Stomach (tissue), 4 donors: ENCODE data around the gene NRXN2.

ENCODE experiments used
- EP300 ChIP-seq: sonication (generic); formaldehyde crosslinking; IDR thresholded peaks from one replicate; pipeline ENCODE4 v1.6.1; 2017; ENCODE audit warnings: antibody characterized with exemption
- POLR2A ChIP-seq, 4 donors: fragments of 450-650 bp; IDR thresholded peaks; one replicate each; pipeline ENCODE4 v1.6.1; 2016; ENCODE audit warnings: antibody characterized with exemption in 4 of 4, control low read depth in 2 of 4, mild to moderate bottlenecking in 1 of 4, moderate library complexity in 1 of 4
- POLR2AphosphoS5 ChIP-seq, 3 donors: sonication (generic); formaldehyde crosslinking; IDR thresholded peaks; one replicate each; pipeline ENCODE4 v1.6.1; 2016; ENCODE audit warnings: antibody characterized with exemption in 3 of 3
- TF ChIP-seq, protein P1 (sequence below), 7 experiments: fragments of 450-650 bp in 4 of 7; fragments of 200-600 bp in 3 of 7; sonication (generic) in 3 of 7; IDR thresholded peaks; one replicate each; pipeline ENCODE4 v1.5.1; 2016 to 2019; ENCODE audit warnings: antibody characterized with exemption in 7 of 7, control low read depth in 2 of 7, mild to moderate bottlenecking in 1 of 7

DNA sequence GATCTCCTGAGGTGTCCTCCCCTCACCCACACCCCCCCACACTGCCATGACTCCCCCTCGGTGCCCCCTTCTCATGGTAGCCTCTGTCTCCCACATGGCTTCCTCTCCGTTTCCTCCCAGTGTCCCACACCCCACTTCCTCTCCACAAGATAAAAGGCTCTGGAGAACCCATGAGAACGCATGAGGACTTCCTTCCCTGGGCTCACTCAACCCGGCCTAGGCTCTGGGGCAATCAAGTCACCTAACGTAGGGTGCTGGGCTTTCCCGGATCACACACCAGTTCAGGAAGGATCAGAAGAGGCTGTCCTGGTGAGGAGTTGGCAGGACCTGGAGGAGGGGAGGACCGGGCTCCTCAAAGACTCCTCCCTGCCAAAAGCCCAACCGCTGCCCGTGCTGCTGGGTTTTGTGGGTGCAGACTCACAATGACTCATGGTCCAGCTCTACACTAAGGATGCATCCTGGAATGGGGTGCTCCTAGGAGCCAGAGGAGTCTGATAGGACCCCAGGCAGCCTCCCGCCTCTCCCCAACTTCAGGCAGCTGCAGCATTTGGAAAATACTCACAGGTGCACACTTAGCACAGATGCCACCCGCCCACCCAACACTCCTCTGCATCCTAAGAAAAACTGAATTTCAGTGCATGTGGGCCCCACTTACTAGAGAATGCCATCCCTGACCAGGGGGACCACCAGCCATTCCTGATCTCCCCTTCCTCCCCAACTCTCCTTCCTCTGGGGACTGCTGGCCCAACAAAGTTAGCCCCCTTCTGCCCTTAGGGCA lies 110.9 kb downstream of the NRXN2 start:
- TF ChIP-seq, protein P1, sequence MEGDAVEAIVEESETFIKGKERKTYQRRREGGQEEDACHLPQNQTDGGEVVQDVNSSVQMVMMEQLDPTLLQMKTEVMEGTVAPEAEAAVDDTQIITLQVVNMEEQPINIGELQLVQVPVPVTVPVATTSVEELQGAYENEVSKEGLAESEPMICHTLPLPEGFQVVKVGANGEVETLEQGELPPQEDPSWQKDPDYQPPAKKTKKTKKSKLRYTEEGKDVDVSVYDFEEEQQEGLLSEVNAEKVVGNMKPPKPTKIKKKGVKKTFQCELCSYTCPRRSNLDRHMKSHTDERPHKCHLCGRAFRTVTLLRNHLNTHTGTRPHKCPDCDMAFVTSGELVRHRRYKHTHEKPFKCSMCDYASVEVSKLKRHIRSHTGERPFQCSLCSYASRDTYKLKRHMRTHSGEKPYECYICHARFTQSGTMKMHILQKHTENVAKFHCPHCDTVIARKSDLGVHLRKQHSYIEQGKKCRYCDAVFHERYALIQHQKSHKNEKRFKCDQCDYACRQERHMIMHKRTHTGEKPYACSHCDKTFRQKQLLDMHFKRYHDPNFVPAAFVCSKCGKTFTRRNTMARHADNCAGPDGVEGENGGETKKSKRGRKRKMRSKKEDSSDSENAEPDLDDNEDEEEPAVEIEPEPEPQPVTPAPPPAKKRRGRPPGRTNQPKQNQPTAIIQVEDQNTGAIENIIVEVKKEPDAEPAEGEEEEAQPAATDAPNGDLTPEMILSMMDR (IDR thresholded peaks at IDR 0.05), result no peak
- TF ChIP-seq EP300, result no peak
- TF ChIP-seq POLR2A (IDR thresholded peaks at IDR 0.05), result no peak
- TF ChIP-seq POLR2AphosphoS5 (IDR thresholded peaks at IDR 0.05), result no peak
